GM23338 (cell line): Measurements from ENCODE around the gene SIGLEC15.

Source experiments
- CREB1 ChIP-seq: fragments of 250-450 bp; sonication (Bioruptor Pico); IDR thresholded peaks from 2 replicates; pipeline ENCODE4 v1.5.0; 2020; ENCODE audit warnings: low read depth, mild to moderate bottlenecking, moderate library complexity
- CTCF ChIP-seq, 2 experiments: fragments of 200-600 bp in 1 of 2; sonication (generic) in 1 of 2; conservative IDR thresholded peaks; 2 replicates each; pipeline versions ENCODE4 v1.5.1 to v1.6.1; 2016 to 2017; ENCODE audit warnings: antibody characterized with exemption in 2 of 2, low read depth in 2 of 2, mild to moderate bottlenecking in 2 of 2, moderate library complexity in 1 of 2
- ETS1 ChIP-seq: IDR thresholded peaks from 2 replicates; pipeline ENCODE4 v1.6.1; 2016; ENCODE audit warnings: antibody characterized with exemption
- EZH2 ChIP-seq: fragments of 200-600 bp; sonication (generic); IDR thresholded peaks from one replicate; pipeline ENCODE4 v1.8.0; 2017; ENCODE audit warnings: antibody characterized with exemption, mild to moderate bottlenecking, low read depth; ENCODE audit not compliant: unreplicated experiment
- EZH2phosphoT487 ChIP-seq: fragments of 200-600 bp; sonication (generic); IDR thresholded peaks from one replicate; pipeline ENCODE4 v1.8.1; 2018; ENCODE audit warnings: antibody characterized with exemption; ENCODE audit not compliant: unreplicated experiment
- JUNB ChIP-seq: IDR thresholded peaks from one replicate; pipeline ENCODE4 v1.6.1; 2016; ENCODE audit warnings: antibody characterized with exemption; ENCODE audit not compliant: unreplicated experiment
- POLR2AphosphoS5 ChIP-seq: IDR thresholded peaks from 2 replicates; pipeline ENCODE4 v1.6.1; 2016; ENCODE audit warnings: antibody characterized with exemption, low read depth
- REST ChIP-seq: IDR thresholded peaks from one replicate; pipeline ENCODE4 v1.6.1; 2018; ENCODE audit warnings: antibody characterized with exemption; ENCODE audit not compliant: unreplicated experiment
- STAT1 ChIP-seq: IDR thresholded peaks from one replicate; pipeline ENCODE4 v1.6.1; 2016; ENCODE audit warnings: antibody characterized with exemption; ENCODE audit not compliant: unreplicated experiment
- ZNF331 ChIP-seq: fragments of 250-450 bp; sonication (Bioruptor Pico); IDR thresholded peaks from 2 replicates; pipeline ENCODE4 v1.5.0; 2020; ENCODE audit warnings: low read depth, mild to moderate bottlenecking, moderate library complexity
- ZNF462 ChIP-seq: fragments of 250-450 bp; sonication (Bioruptor Pico); IDR thresholded peaks from 2 replicates; pipeline ENCODE4 v1.5.0; 2020; ENCODE audit warnings: mild to moderate bottlenecking, moderate library complexity

- no peak for TF ChIP-seq CTCF (conservative IDR thresholded peaks at IDR 0.05; ENCODE audit: low read depth in 2 of 2)
- TF ChIP-seq CREB1 (CRISPR knock-in tag), result no peak
- no peak for TF ChIP-seq POLR2AphosphoS5
- TF ChIP-seq EZH2phosphoT487, result no peak
- no peak for TF ChIP-seq EZH2
- TF ChIP-seq STAT1, result no peak
- no peak for TF ChIP-seq REST
- no peak for TF ChIP-seq JUNB
- no peak for TF ChIP-seq ZNF462 (CRISPR knock-in tag)
- no peak for TF ChIP-seq ETS1
- no peak for TF ChIP-seq ZNF331 (CRISPR knock-in tag)
These were observed 4.4 kb upstream of the SIGLEC15 start for GRCh38 chr18:45821026-45821425.
